Measurements from ENCODE around the gene SPTA1.

DNA sequence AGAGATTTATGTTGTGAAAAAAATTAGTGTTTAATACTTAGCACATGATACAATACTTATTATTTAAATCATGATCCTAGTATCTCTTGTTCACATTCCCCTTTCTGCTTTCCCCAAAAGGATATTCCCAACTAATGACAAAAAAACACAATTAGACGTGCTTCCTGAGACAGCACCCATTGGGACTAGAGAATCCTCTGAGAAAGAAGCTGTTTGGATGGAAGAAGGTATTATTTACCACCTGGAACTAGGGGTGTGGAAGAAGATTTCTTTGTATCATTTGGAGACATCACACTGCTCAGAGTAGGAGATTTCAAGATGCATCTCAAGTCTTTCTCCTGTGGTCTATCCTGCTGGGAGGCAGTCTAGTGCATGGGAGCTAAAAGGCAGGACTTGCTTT, 81.5 kb downstream of the SPTA1 start, which contains the start of gene OR10Z1:
- TF ChIP-seq EZH2 (IDR thresholded peaks at IDR 0.05; ENCODE audit: insufficient read depth, poor library complexity, severe bottlenecking), result no peak
- no peak for TF ChIP-seq EZH2phosphoT487 (IDR thresholded peaks at IDR 0.05; ENCODE audit: insufficient read depth, low read depth)
